HepG2 (cell line): Measurements from ENCODE around the gene TEX35. TPM values are rescaled to one million over a fixed set of nuclear protein-coding genes. Genes with fewer than 3 reads are reported as not detected.

ENCODE experiments used
- FOXK2 ChIP-seq: fragments of 450-650 bp; IDR thresholded peaks from 2 replicates; pipeline ENCODE4 v1.6.1; 2016
- GATAD2A ChIP-seq: IDR thresholded peaks from 2 replicates; pipeline ENCODE4 v1.6.1; 2016
- GLI4 ChIP-seq: sonication (generic); formaldehyde crosslinking; IDR thresholded peaks from 2 replicates; pipeline ENCODE4 v1.5.1; 2020; ENCODE audit warnings: missing genetic modification reagents, mild to moderate bottlenecking, moderate library complexity, borderline replicate concordance
- SATB2 ChIP-seq: sonication (generic); formaldehyde crosslinking; IDR thresholded peaks from 2 replicates; pipeline ENCODE4 v1.5.0; 2020; ENCODE audit warnings: missing genetic modification reagents
- SIN3B ChIP-seq: fragments of 150-350 bp; IDR thresholded peaks from 2 replicates; pipeline ENCODE4 v1.6.1; 2014; ENCODE audit warnings: low read length
- TCF7 ChIP-seq: sonication (generic); IDR thresholded peaks from 2 replicates; pipeline ENCODE4 v1.6.1; 2016; ENCODE audit warnings: antibody characterized with exemption, low read depth
- ZNF570 ChIP-seq: sonication (generic); formaldehyde crosslinking; IDR thresholded peaks from 2 replicates; pipeline ENCODE4 v1.4.0; 2020; ENCODE audit warnings: mild to moderate bottlenecking, missing genetic modification reagents, borderline replicate concordance
- ZNF761 ChIP-seq: sonication (generic); formaldehyde crosslinking; conservative IDR thresholded peaks from 2 replicates; pipeline ENCODE4 v1.4.0; 2020; ENCODE audit warnings: mild to moderate bottlenecking, missing genetic modification reagents
- polyA plus RNA-seq, 8 experiments: library from polyadenylated mRNA; depleted of rRNA in 3 of 8; stranded (reverse) in 7 of 8; unstranded in 1 of 8; fragments of >200 nt; fragmentation: Illumina TruSeq in 4 of 8; extraction: Trizol in 4 of 8; gene quantifications; 2 replicates each; pipeline versions ENCODE4 v1.2.1 to v1.2.3, GENCODE V29; 2011 to 2016; ENCODE audit warnings: low read depth in 4 of 8, missing spikeins in 1 of 8, mixed read lengths in 1 of 8; ENCODE audit not compliant: insufficient read depth in 1 of 8
- total RNA-seq, 5 experiments: library from RNA; depleted of rRNA; stranded (reverse); fragments of >200 nt; fragmentation: Illumina TruSeq; extraction: Trizol; gene quantifications; 2 replicates each; pipeline ENCODE4 v1.2.3, GENCODE V29; 2016; ENCODE audit warnings: low read depth in 1 of 5
- TF ChIP-seq, protein P1 (sequence below): IDR thresholded peaks from 2 replicates; pipeline ENCODE4 v1.6.1; 2016; ENCODE audit warnings: missing biosample characterization, missing genetic modification reagents, low read depth
- TF ChIP-seq, protein P2 (sequence below): sonication (generic); formaldehyde crosslinking; IDR thresholded peaks from 2 replicates; pipeline ENCODE4 v1.9.0; 2021; ENCODE audit warnings: mild to moderate bottlenecking, missing genetic modification reagents
- TF ChIP-seq, protein P3 (sequence below): fragments of 450-650 bp; IDR thresholded peaks from 2 replicates; pipeline ENCODE4 v1.6.1; 2017; ENCODE audit warnings: mild to moderate bottlenecking
- TF ChIP-seq, protein P4 (sequence below): sonication (generic); formaldehyde crosslinking; IDR thresholded peaks from 2 replicates; pipeline ENCODE4 v1.5.0; 2020; ENCODE audit warnings: mild to moderate bottlenecking, missing genetic modification reagents
- TF ChIP-seq, protein P5 (sequence below): sonication (generic); formaldehyde crosslinking; IDR thresholded peaks from 2 replicates; pipeline ENCODE4 v1.5.0; 2020; ENCODE audit warnings: missing genetic modification reagents
- TF ChIP-seq, protein P6 (sequence below): fragments of 450-650 bp; IDR thresholded peaks from 2 replicates; pipeline ENCODE4 v1.6.1; 2017

Gene TEX35
- total and polyA plus RNA-seq, 2 of the 13 experiments (the other 11 are each of a cell fraction or from before 2014, with no cell fraction given): not detected

DNA sequence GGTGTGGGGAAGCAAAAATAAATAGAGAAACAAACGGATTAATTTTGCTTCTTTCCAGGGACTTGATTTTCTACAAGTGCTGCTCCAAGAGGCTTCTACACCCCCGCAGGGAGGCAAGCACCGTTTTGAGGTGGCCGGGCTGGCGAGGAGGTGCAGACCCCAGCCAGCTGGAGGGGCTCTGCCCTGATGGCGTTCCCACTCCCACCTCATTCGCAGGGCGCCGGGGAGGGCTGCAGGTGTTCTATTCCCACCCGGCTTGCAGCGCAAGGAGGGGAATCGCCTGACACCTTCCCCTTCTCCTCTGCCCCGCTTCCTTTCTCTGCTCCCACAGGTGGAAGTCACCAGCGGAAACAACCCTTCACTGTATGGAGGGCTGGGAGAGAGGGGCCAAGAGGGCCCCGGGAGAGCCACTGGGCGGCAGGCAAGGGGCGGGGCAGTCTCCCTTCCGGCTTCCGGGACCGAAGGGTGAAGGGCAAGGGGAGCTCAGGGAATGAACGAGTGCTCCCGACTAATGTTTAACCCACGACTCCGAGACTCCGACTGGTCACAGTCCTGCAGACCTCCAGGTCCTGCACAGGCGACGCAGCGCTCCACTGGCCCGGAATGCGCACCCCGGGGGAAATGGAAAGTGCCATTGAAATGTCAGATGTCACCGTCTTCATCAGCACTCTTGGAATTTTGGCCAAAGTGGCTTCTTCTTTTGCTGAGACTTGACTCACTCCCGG is 29.1 kb downstream of the TEX35 start (continued):
- TF ChIP-seq ZNF761 (CRISPR knock-in tag): no peak; the same call in 1 of the 2 replicates
- TF ChIP-seq, protein P1, sequence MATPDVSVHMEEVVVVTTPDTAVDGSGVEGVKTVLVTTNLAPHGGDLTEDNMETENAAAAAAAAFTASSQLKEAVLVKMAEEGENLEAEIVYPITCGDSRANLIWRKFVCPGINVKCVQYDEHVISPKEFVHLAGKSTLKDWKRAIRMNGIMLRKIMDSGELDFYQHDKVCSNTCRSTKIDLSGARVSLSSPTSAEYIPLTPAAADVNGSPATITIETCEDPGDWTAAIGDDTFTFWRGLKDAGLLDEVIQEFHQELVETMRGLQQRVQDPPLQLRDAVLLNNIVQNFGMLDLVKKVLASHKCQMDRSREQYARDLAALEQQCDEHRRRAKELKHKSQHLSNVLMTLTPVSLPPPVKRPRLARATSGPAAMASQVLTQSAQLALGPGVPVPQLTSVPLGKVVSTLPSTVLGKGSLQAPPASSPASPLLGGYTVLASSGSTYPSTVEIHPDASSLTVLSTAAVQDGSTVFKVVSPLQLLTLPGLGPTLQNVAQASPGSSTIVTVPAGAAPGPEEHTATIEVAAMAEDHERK (CRISPR knock-in tag): no peak
- TF ChIP-seq TCF7: no peak
- TF ChIP-seq, protein P2, sequence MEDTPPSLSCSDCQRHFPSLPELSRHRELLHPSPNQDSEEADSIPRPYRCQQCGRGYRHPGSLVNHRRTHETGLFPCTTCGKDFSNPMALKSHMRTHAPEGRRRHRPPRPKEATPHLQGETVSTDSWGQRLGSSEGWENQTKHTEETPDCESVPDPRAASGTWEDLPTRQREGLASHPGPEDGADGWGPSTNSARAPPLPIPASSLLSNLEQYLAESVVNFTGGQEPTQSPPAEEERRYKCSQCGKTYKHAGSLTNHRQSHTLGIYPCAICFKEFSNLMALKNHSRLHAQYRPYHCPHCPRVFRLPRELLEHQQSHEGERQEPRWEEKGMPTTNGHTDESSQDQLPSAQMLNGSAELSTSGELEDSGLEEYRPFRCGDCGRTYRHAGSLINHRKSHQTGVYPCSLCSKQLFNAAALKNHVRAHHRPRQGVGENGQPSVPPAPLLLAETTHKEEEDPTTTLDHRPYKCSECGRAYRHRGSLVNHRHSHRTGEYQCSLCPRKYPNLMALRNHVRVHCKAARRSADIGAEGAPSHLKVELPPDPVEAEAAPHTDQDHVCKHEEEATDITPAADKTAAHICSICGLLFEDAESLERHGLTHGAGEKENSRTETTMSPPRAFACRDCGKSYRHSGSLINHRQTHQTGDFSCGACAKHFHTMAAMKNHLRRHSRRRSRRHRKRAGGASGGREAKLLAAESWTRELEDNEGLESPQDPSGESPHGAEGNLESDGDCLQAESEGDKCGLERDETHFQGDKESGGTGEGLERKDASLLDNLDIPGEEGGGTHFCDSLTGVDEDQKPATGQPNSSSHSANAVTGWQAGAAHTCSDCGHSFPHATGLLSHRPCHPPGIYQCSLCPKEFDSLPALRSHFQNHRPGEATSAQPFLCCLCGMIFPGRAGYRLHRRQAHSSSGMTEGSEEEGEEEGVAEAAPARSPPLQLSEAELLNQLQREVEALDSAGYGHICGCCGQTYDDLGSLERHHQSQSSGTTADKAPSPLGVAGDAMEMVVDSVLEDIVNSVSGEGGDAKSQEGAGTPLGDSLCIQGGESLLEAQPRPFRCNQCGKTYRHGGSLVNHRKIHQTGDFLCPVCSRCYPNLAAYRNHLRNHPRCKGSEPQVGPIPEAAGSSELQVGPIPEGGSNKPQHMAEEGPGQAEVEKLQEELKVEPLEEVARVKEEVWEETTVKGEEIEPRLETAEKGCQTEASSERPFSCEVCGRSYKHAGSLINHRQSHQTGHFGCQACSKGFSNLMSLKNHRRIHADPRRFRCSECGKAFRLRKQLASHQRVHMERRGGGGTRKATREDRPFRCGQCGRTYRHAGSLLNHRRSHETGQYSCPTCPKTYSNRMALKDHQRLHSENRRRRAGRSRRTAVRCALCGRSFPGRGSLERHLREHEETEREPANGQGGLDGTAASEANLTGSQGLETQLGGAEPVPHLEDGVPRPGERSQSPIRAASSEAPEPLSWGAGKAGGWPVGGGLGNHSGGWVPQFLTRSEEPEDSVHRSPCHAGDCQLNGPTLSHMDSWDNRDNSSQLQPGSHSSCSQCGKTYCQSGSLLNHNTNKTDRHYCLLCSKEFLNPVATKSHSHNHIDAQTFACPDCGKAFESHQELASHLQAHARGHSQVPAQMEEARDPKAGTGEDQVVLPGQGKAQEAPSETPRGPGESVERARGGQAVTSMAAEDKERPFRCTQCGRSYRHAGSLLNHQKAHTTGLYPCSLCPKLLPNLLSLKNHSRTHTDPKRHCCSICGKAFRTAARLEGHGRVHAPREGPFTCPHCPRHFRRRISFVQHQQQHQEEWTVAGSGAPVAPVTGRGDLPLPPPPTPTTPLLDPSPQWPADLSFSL (CRISPR knock-in tag): 0 out of 2 replicates have a peak, but pooled peaks have one; percentile 17
- 0 out of 2 replicates have a peak, but pooled peaks have one; percentile 13 for TF ChIP-seq GLI4 (CRISPR knock-in tag)
- TF ChIP-seq ZNF570 (CRISPR knock-in tag): no peak
- TF ChIP-seq SATB2: peak; percentile 85; the same call in 1 of the 2 replicates
- peak; percentile 73 for TF ChIP-seq GATAD2A (CRISPR knock-in tag)
- TF ChIP-seq, protein P3, sequence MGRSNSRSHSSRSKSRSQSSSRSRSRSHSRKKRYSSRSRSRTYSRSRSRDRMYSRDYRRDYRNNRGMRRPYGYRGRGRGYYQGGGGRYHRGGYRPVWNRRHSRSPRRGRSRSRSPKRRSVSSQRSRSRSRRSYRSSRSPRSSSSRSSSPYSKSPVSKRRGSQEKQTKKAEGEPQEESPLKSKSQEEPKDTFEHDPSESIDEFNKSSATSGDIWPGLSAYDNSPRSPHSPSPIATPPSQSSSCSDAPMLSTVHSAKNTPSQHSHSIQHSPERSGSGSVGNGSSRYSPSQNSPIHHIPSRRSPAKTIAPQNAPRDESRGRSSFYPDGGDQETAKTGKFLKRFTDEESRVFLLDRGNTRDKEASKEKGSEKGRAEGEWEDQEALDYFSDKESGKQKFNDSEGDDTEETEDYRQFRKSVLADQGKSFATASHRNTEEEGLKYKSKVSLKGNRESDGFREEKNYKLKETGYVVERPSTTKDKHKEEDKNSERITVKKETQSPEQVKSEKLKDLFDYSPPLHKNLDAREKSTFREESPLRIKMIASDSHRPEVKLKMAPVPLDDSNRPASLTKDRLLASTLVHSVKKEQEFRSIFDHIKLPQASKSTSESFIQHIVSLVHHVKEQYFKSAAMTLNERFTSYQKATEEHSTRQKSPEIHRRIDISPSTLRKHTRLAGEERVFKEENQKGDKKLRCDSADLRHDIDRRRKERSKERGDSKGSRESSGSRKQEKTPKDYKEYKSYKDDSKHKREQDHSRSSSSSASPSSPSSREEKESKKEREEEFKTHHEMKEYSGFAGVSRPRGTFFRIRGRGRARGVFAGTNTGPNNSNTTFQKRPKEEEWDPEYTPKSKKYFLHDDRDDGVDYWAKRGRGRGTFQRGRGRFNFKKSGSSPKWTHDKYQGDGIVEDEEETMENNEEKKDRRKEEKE: no peak
- no peak for TF ChIP-seq FOXK2
- TF ChIP-seq, protein P4, sequence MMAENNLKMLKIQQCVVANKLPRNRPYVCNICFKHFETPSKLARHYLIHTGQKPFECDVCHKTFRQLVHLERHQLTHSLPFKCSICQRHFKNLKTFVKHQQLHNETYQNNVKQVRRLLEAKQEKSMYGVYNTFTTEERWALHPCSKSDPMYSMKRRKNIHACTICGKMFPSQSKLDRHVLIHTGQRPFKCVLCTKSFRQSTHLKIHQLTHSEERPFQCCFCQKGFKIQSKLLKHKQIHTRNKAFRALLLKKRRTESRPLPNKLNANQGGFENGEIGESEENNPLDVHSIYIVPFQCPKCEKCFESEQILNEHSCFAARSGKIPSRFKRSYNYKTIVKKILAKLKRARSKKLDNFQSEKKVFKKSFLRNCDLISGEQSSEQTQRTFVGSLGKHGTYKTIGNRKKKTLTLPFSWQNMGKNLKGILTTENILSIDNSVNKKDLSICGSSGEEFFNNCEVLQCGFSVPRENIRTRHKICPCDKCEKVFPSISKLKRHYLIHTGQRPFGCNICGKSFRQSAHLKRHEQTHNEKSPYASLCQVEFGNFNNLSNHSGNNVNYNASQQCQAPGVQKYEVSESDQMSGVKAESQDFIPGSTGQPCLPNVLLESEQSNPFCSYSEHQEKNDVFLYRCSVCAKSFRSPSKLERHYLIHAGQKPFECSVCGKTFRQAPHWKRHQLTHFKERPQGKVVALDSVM (CRISPR knock-in tag): no peak
- TF ChIP-seq, protein P5, sequence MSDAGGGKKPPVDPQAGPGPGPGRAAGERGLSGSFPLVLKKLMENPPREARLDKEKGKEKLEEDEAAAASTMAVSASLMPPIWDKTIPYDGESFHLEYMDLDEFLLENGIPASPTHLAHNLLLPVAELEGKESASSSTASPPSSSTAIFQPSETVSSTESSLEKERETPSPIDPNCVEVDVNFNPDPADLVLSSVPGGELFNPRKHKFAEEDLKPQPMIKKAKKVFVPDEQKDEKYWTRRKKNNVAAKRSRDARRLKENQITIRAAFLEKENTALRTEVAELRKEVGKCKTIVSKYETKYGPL (CRISPR knock-in tag): no peak
- TF ChIP-seq, protein P6, sequence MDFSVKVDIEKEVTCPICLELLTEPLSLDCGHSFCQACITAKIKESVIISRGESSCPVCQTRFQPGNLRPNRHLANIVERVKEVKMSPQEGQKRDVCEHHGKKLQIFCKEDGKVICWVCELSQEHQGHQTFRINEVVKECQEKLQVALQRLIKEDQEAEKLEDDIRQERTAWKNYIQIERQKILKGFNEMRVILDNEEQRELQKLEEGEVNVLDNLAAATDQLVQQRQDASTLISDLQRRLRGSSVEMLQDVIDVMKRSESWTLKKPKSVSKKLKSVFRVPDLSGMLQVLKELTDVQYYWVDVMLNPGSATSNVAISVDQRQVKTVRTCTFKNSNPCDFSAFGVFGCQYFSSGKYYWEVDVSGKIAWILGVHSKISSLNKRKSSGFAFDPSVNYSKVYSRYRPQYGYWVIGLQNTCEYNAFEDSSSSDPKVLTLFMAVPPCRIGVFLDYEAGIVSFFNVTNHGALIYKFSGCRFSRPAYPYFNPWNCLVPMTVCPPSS: no peak
- TF ChIP-seq SIN3B: no peak
